HepG2 (cell line): ENCODE measurements around the gene CCDC170. TPM values are rescaled to one million over a fixed set of nuclear protein-coding genes. Genes with fewer than 3 reads are reported as not detected.
A peak's percentile ranks its signal among the peaks of the same experiment; 100 is the strongest.

Experiments used
- BRD4 ChIP-seq: sonication (generic); formaldehyde crosslinking; IDR thresholded peaks from 2 replicates; pipeline ENCODE4 v1.4.0; 2020; ENCODE audit warnings: missing genetic modification reagents
- CEBPB ChIP-seq: IDR thresholded peaks from 2 replicates; pipeline ENCODE4 v1.6.1; 2011; ENCODE audit warnings: low read depth, low read length, improper control_type of control experiment, borderline replicate concordance
- FOXA3 ChIP-seq: IDR thresholded peaks from 2 replicates; pipeline ENCODE4 v1.6.1; 2016; ENCODE audit warnings: missing genetic modification reagents, missing compliant biosample characterization
- GFI1 ChIP-seq: sonication (generic); formaldehyde crosslinking; IDR thresholded peaks from 2 replicates; pipeline ENCODE4 v1.5.0; 2020; ENCODE audit warnings: missing genetic modification reagents, mild to moderate bottlenecking, borderline replicate concordance
- RFX3 ChIP-seq: IDR thresholded peaks from 2 replicates; pipeline ENCODE4 v1.6.1; 2016; ENCODE audit warnings: missing biosample characterization, missing genetic modification reagents
- SRSF4 ChIP-seq: fragments of 200-400 bp; formaldehyde crosslinking; IDR thresholded peaks from one replicate; pipeline ENCODE4 v1.6.1; 2018; ENCODE audit warnings: mild to moderate bottlenecking, low read depth, low read length, moderate library complexity; ENCODE audit not compliant: poor library complexity, severe bottlenecking
- THYN1 ChIP-seq: sonication (generic); formaldehyde crosslinking; IDR thresholded peaks from 2 replicates; pipeline ENCODE4 v1.8.1; 2023; ENCODE audit warnings: low read depth, mild to moderate bottlenecking, moderate library complexity, missing genetic modification reagents, borderline replicate concordance
- ZNF335 ChIP-seq: sonication (generic); formaldehyde crosslinking; IDR thresholded peaks from 2 replicates; pipeline ENCODE4 v1.4.0; 2020; ENCODE audit warnings: missing genetic modification reagents
- polyA plus RNA-seq, 8 experiments: library from polyadenylated mRNA; depleted of rRNA in 3 of 8; stranded (reverse) in 7 of 8; unstranded in 1 of 8; fragments of >200 nt; fragmentation: Illumina TruSeq in 4 of 8; extraction: Trizol in 4 of 8; gene quantifications; 2 replicates each; pipeline versions ENCODE4 v1.2.1 to v1.2.3, GENCODE V29; 2011 to 2016; ENCODE audit warnings: low read depth in 4 of 8, missing spikeins in 1 of 8, mixed read lengths in 1 of 8; ENCODE audit not compliant: insufficient read depth in 1 of 8
- total RNA-seq, 5 experiments: library from RNA; depleted of rRNA; stranded (reverse); fragments of >200 nt; fragmentation: Illumina TruSeq; extraction: Trizol; gene quantifications; 2 replicates each; pipeline ENCODE4 v1.2.3, GENCODE V29; 2016; ENCODE audit warnings: low read depth in 1 of 5
- TF ChIP-seq, protein P1 (sequence below): sonication (generic); formaldehyde crosslinking; IDR thresholded peaks from 2 replicates; pipeline ENCODE4 v1.5.0; 2020; ENCODE audit warnings: mild to moderate bottlenecking, missing genetic modification reagents, borderline replicate concordance
- TF ChIP-seq, protein P2 (sequence below): sonication (generic); formaldehyde crosslinking; IDR thresholded peaks from 2 replicates; pipeline ENCODE4 v1.5.0; 2020; ENCODE audit warnings: mild to moderate bottlenecking, missing genetic modification reagents
- TF ChIP-seq, protein P3 (sequence below), 2 experiments: sonication (generic) in 1 of 2; formaldehyde crosslinking in 1 of 2; IDR thresholded peaks; 2 replicates each; pipeline versions ENCODE4 v1.6.1 to v1.9.0; 2014 to 2022; ENCODE audit warnings: antibody characterized with exemption in 1 of 2, borderline replicate concordance in 1 of 2, inconsistent platforms in 1 of 2, low read depth in 1 of 2, missing genetic modification reagents in 1 of 2

The CCDC170 gene
- total and polyA plus RNA-seq, 2 of the 13 experiments (the other 11 are each of a cell fraction or from before 2014, with no cell fraction given): 0.90 to 5.1 TPM

- TF ChIP-seq, protein P1, sequence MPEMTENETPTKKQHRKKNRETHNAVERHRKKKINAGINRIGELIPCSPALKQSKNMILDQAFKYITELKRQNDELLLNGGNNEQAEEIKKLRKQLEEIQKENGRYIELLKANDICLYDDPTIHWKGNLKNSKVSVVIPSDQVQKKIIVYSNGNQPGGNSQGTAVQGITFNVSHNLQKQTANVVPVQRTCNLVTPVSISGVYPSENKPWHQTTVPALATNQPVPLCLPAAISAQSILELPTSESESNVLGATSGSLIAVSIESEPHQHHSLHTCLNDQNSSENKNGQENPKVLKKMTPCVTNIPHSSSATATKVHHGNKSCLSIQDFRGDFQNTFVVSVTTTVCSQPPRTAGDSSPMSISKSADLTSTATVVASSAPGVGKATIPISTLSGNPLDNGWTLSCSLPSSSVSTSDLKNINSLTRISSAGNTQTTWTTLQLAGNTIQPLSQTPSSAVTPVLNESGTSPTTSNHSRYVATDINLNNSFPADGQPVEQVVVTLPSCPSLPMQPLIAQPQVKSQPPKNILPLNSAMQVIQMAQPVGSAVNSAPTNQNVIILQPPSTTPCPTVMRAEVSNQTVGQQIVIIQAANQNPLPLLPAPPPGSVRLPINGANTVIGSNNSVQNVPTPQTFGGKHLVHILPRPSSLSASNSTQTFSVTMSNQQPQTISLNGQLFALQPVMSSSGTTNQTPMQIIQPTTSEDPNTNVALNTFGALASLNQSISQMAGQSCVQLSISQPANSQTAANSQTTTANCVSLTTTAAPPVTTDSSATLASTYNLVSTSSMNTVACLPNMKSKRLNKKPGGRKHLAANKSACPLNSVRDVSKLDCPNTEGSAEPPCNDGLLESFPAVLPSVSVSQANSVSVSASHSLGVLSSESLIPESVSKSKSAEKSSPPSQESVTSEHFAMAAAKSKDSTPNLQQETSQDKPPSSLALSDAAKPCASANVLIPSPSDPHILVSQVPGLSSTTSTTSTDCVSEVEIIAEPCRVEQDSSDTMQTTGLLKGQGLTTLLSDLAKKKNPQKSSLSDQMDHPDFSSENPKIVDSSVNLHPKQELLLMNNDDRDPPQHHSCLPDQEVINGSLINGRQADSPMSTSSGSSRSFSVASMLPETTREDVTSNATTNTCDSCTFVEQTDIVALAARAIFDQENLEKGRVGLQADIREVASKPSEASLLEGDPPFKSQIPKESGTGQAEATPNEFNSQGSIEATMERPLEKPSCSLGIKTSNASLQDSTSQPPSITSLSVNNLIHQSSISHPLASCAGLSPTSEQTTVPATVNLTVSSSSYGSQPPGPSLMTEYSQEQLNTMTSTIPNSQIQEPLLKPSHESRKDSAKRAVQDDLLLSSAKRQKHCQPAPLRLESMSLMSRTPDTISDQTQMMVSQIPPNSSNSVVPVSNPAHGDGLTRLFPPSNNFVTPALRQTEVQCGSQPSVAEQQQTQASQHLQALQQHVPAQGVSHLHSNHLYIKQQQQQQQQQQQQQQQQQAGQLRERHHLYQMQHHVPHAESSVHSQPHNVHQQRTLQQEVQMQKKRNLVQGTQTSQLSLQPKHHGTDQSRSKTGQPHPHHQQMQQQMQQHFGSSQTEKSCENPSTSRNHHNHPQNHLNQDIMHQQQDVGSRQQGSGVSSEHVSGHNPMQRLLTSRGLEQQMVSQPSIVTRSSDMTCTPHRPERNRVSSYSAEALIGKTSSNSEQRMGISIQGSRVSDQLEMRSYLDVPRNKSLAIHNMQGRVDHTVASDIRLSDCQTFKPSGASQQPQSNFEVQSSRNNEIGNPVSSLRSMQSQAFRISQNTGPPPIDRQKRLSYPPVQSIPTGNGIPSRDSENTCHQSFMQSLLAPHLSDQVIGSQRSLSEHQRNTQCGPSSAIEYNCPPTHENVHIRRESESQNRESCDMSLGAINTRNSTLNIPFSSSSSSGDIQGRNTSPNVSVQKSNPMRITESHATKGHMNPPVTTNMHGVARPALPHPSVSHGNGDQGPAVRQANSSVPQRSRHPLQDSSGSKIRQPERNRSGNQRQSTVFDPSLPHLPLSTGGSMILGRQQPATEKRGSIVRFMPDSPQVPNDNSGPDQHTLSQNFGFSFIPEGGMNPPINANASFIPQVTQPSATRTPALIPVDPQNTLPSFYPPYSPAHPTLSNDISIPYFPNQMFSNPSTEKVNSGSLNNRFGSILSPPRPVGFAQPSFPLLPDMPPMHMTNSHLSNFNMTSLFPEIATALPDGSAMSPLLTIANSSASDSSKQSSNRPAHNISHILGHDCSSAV (CRISPR knock-in tag): no peak
- TF ChIP-seq, protein P2, sequence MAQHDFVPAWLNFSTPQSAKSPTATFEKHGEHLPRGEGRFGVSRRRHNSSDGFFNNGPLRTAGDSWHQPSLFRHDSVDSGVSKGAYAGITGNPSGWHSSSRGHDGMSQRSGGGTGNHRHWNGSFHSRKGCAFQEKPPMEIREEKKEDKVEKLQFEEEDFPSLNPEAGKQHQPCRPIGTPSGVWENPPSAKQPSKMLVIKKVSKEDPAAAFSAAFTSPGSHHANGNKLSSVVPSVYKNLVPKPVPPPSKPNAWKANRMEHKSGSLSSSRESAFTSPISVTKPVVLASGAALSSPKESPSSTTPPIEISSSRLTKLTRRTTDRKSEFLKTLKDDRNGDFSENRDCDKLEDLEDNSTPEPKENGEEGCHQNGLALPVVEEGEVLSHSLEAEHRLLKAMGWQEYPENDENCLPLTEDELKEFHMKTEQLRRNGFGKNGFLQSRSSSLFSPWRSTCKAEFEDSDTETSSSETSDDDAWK (CRISPR knock-in tag): no peak
- TF ChIP-seq SRSF4: peak; percentile 22
- no peak for TF ChIP-seq BRD4 (CRISPR knock-in tag)
- TF ChIP-seq, protein P3, sequence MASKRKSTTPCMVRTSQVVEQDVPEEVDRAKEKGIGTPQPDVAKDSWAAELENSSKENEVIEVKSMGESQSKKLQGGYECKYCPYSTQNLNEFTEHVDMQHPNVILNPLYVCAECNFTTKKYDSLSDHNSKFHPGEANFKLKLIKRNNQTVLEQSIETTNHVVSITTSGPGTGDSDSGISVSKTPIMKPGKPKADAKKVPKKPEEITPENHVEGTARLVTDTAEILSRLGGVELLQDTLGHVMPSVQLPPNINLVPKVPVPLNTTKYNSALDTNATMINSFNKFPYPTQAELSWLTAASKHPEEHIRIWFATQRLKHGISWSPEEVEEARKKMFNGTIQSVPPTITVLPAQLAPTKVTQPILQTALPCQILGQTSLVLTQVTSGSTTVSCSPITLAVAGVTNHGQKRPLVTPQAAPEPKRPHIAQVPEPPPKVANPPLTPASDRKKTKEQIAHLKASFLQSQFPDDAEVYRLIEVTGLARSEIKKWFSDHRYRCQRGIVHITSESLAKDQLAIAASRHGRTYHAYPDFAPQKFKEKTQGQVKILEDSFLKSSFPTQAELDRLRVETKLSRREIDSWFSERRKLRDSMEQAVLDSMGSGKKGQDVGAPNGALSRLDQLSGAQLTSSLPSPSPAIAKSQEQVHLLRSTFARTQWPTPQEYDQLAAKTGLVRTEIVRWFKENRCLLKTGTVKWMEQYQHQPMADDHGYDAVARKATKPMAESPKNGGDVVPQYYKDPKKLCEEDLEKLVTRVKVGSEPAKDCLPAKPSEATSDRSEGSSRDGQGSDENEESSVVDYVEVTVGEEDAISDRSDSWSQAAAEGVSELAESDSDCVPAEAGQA (IDR thresholded peaks at IDR 0.05; ENCODE audit: low read depth): no peak
- TF ChIP-seq, protein P3 (CRISPR knock-in tag; IDR thresholded peaks at IDR 0.05; ENCODE audit: borderline replicate concordance): 0 out of 2 replicates have a peak, but pooled peaks have one; percentile 63
- TF ChIP-seq ZNF335 (CRISPR knock-in tag): no peak
- no peak for TF ChIP-seq CEBPB
- TF ChIP-seq THYN1: no peak
- peak; percentile 13; the same call in 1 of the 2 replicates for TF ChIP-seq FOXA3
- TF ChIP-seq GFI1 (CRISPR knock-in tag): no peak
- TF ChIP-seq RFX3 (CRISPR knock-in tag): no peak
These were observed 568 bp downstream of the CCDC170 start (continued) for GRCh38 chr6:151494235-151494935.
